ENCODE data around the gene YIF1A. TPM values are rescaled to one million over a fixed set of nuclear protein-coding genes. Genes with fewer than 3 reads are reported as not detected.
"Not testable (repeated sequence)": the region's sequence is repeated elsewhere in the genome, so short reads cannot be mapped to it uniquely, and the experiment has no call there.

Gene YIF1A
- total and polyA plus RNA-seq, 2 donors: 44.2 to 57.3 TPM

DNA sequence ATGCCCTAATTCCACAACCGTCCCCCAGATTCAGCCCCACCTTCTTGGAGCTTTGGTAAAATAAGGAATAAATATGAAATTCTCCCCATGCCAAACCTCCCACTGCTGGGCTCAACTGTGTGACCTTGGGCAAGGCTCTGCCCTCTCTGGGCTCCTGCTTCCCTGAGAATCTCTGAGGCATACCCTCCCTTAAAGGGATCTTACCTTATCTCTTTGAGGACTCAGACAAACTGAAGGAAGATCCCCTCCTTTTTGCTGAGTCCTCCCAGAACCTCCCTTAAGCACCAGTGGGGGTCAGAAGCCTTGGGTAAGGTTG lies 25.2 kb upstream of the YIF1A start:
- Histone ChIP-seq H3K27me3 (ENCODE audit: control insufficient read depth in 2 of 2, insufficient read depth in 1 of 2, low read length in 1 of 2) (peaks cover 0 to 6% of the 10 kb centered on the region in 2 donors), H3K36me3 (ENCODE audit: control insufficient read depth in 2 of 2, insufficient read depth in 2 of 2, low read length in 1 of 2) (no peaks in the 10 kb centered on the region), H3K9me3 (ENCODE audit: control insufficient read depth in 2 of 2, insufficient read depth in 1 of 2, low read length in 1 of 2) (peaks cover 0 to 14% of the 10 kb centered on the region in 2 donors), H3K4me1 (ENCODE audit: control insufficient read depth in 2 of 2, insufficient read depth in 2 of 2, low read length in 2 of 2) (peaks cover 40 to 78% of the 10 kb centered on the region in 2 donors), H3K27ac (ENCODE audit: low read depth in 1 of 2, low read length in 1 of 2) (peak overlapping the region in 1 of 2 donors; percentile 99), H3K4me3 (ENCODE audit: low read length in 2 of 2) (peak overlapping the region in 1 of 2 donors; percentile 50)
- DNase-seq (ENCODE audit: low read depth in 6 of 9, low spot score in 9 of 9): no peak
- 96% methylated on average over 1 of the region's 1 CpG for WGBS

DNA sequence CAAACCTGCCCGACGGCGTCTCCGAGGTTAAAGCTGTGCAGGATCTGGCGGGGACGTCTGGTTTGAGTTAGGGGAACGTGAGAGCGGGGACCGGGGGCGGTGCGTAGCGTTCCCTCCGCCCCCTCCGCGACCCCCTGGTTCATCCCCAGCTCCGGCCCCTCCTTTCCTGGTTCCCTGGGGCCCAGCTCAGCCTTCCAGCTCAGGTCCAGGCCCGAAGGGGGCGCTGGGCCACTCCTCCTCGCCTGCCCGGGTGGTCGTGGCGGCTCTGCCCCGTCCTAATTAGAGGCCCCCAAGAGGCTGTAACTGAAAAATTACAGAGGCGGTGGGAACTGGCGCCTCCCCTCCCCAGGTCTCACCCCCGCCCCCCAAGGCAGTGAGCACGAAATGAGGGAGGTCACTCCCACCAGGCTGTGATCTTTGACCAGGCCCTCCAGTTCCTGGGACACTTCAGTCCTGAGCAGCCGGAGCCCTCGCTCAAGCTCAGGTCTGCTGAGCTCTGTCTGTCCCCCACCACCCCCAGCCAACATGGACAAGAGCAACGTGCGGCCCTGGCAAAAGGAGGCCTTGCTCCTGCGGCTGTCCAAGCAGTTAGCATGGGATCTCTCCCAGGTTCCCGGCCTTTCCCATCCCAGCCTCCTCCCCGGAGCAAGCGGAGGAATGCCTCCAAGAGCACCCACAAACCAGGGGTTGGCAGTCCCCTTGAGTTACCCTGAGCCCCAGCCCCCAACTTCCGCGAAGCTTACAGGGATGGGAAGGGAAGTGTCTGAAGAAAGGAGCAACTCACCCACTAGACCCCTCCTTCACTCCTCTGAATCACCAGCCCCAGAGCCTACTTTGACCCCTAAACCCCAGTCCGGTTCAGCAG lies 24.6 kb upstream of the YIF1A start:
- Histone ChIP-seq H3K4me1 (ENCODE audit: control insufficient read depth in 2 of 2, insufficient read depth in 2 of 2, low read length in 2 of 2) (peaks cover 34 to 73% of the 10 kb centered on the region in 2 donors), H3K36me3 (ENCODE audit: control insufficient read depth in 2 of 2, insufficient read depth in 2 of 2, low read length in 1 of 2) (no peaks in the 10 kb centered on the region), H3K27ac (ENCODE audit: low read depth in 1 of 2, low read length in 1 of 2) (peak overlapping the region; percentile 97 to 99), H3K27me3 (ENCODE audit: control insufficient read depth in 2 of 2, insufficient read depth in 1 of 2, low read length in 1 of 2) (peaks cover 0 to 6% of the 10 kb centered on the region in 2 donors), H3K4me3 (ENCODE audit: low read length in 2 of 2) (peak overlapping the region; percentile 41 to 50), H3K9me3 (ENCODE audit: control insufficient read depth in 2 of 2, insufficient read depth in 1 of 2, low read length in 1 of 2) (peaks cover 0 to 14% of the 10 kb centered on the region in 2 donors)
- DNase-seq (ENCODE audit: low read depth in 6 of 9, low spot score in 9 of 9): peak in 2 of 9 donors; percentile 42 to 59
- WGBS: 70% methylated on average over 38 of the region's 38 CpGs

DNA sequence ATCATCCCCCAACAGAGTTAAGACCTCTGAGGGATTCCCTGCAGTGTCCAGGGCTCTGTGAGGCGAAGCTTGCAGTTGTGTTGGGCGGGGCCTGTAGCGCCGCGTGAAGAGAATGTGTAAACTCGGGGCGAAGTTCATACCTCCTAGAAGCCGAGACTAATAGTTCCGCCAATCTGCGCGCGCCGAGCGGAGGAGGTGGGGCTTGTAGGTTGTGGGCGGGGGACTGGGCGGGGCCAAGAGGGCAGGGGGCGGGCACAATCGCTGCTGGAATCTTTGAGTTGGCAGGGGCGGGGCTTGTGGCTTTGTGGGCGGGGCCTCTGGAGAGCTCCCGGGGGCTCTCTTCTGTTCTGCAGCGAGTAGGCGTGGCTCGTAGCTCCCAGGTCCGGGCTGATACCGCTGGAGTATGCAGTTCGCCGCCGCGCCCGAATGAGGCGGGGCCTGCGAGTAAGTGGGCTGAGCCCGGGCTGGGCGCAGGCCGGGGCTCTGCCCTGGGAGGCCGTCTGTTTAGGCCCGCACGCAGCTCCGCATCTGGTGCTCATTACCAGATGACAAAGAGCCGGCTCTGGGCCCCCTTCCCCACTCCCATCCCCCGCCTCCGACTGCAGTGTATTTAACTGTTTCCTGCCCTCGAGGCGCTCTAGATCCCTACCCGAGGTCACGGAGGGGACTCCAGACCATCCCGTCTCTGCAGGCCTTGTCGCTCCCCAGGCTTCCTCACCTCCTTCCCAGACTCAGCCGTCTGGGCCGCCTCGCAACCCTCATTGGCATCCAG lies 23.8 kb upstream of the YIF1A start:
- Histone ChIP-seq H3K27ac (ENCODE audit: low read depth in 1 of 2, low read length in 1 of 2) (peak overlapping the region; percentile 97 to 99), H3K27me3 (ENCODE audit: control insufficient read depth in 2 of 2, insufficient read depth in 1 of 2, low read length in 1 of 2) (peaks cover 0 to 6% of the 10 kb centered on the region in 2 donors), H3K36me3 (ENCODE audit: control insufficient read depth in 2 of 2, insufficient read depth in 2 of 2, low read length in 1 of 2) (no peaks in the 10 kb centered on the region), H3K4me1 (ENCODE audit: control insufficient read depth in 2 of 2, insufficient read depth in 2 of 2, low read length in 2 of 2) (peaks cover 27 to 64% of the 10 kb centered on the region in 2 donors), H3K4me3 (ENCODE audit: low read length in 2 of 2) (peak overlapping the region; percentile 58 to 61), H3K9me3 (ENCODE audit: control insufficient read depth in 2 of 2, insufficient read depth in 1 of 2, low read length in 1 of 2) (peaks cover 0 to 11% of the 10 kb centered on the region in 2 donors)
- peak; percentile 89 to 99 (median 97) for DNase-seq (ENCODE audit: low read depth in 6 of 9, low spot score in 9 of 9)
- 4% methylated on average over 52 of the region's 52 CpGs for WGBS

DNA sequence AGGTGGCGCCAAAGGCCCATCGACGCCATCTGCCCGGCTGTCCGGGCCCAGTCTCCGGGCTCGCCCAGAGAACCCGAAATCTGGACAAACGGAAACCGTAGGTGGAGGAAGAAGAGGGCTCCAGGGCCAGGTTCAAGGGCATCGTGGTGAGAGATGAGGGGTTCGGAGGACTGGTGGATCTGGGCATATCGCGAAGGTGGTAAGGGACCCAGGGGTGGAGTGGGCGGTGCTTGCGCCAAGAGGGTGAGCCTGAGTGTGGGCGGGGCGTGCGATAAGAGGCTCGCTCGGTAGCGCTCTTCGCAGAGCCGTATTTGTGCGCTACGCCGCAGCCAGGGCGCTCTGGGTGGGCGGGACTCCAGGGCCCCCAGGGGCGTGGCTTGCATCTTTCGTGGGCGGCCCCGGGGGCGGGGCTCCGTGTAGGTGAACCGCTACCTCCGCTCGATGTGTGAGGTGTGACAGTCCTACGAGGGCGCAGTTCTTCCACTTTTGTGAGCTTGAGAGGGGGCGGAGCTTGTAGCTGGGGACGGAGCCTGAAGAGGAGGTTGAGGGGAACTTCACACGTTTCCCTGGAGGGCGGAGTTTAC lies 23.1 kb upstream of the YIF1A start:
- Histone ChIP-seq H3K4me3 (ENCODE audit: low read length in 2 of 2) (peak overlapping the region; percentile 58 to 61), H3K27me3 (ENCODE audit: control insufficient read depth in 2 of 2, insufficient read depth in 1 of 2, low read length in 1 of 2) (peaks cover 0 to 6% of the 10 kb centered on the region in 2 donors), H3K9me3 (ENCODE audit: control insufficient read depth in 2 of 2, insufficient read depth in 1 of 2, low read length in 1 of 2) (peaks cover 0 to 11% of the 10 kb centered on the region in 2 donors), H3K27ac (ENCODE audit: low read depth in 1 of 2, low read length in 1 of 2) (peak overlapping the region; percentile 97 to 99), H3K4me1 (ENCODE audit: control insufficient read depth in 2 of 2, insufficient read depth in 2 of 2, low read length in 2 of 2) (peaks cover 24 to 58% of the 10 kb centered on the region in 2 donors), H3K36me3 (ENCODE audit: control insufficient read depth in 2 of 2, insufficient read depth in 2 of 2, low read length in 1 of 2) (no peaks in the 10 kb centered on the region)
- DNase-seq (ENCODE audit: low read depth in 6 of 9, low spot score in 9 of 9): peak; percentile 93 to 99 (median 97)
- WGBS: under 1% methylated on average over 44 of the region's 44 CpGs

DNA sequence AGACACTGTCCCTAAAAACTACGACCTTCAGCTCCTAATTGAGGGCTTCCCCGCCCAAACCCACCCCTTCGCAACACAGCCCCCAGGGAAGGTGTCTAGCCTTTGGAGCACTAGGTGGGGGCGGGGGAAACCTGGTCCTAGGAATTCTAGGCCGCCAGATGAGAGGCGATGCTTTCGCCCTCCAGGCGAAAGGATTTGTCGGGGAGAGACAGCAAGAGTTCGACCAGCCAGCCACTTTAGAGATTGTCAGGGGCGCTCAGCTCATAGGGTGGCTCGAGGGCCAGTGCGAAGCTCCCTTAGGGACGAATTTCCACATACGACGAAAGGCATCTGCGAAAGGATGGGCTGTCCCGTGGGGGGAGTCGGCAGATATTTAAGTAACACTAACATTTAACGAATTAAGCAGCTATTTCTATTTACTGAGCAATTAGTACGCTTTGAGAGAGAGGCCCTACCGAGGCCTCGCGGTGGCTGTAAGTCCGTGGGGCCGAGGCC lies 22.6 kb upstream of the YIF1A start:
- WGBS: 36% methylated on average over 26 of the region's 26 CpGs
- Histone ChIP-seq H3K4me1 (ENCODE audit: control insufficient read depth in 2 of 2, insufficient read depth in 2 of 2, low read length in 2 of 2) (peaks cover 20 to 53% of the 10 kb centered on the region in 2 donors), H3K27me3 (ENCODE audit: control insufficient read depth in 2 of 2, insufficient read depth in 1 of 2, low read length in 1 of 2) (peaks cover 0 to 6% of the 10 kb centered on the region in 2 donors), H3K27ac (ENCODE audit: low read depth in 1 of 2, low read length in 1 of 2) (peak overlapping the region; percentile 97 to 99), H3K4me3 (ENCODE audit: low read length in 2 of 2) (peak overlapping the region; percentile 58 to 61), H3K36me3 (ENCODE audit: control insufficient read depth in 2 of 2, insufficient read depth in 2 of 2, low read length in 1 of 2) (no peaks in the 10 kb centered on the region), H3K9me3 (ENCODE audit: control insufficient read depth in 2 of 2, insufficient read depth in 1 of 2, low read length in 1 of 2) (peaks cover 0 to 11% of the 10 kb centered on the region in 2 donors)
- DNase-seq (ENCODE audit: low read depth in 6 of 9, low spot score in 9 of 9): no peak

DNA sequence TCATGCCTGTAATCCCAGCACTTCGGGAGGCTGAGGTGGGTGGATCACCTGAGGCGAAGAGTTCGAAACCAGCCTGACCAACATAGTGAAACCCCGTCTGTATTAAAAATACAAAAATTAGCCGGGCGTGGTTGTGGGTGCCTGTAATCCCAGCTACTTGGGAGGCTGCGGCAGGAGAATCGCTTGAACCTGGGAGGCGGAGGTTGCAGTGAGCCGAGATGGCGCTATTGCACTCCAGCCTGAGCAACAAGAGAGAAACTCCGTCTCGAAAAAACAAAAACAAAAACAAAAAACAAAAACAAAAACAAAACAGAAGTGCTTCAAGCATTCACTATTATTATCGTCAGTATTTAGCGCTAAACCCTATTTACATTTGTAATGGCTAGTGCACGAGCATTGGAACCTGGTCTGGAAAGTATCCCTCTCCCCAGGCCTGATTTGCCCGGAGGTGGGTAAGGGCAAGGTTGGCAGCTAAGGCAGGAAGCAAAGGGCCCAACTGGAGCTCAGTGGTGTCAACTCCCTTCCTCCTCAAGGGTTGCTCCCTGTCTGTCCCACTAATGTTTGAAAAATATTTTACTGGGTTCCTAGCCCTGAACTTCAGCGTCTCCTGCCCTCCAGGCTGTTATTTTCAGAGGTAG lies 22.0 kb upstream of the YIF1A start:
- not testable (repeated sequence) for H3K27ac ChIP-seq (ENCODE audit: low read depth in 1 of 2, low read length in 1 of 2); H3K36me3 ChIP-seq (ENCODE audit: control insufficient read depth in 2 of 2, insufficient read depth in 2 of 2, low read length in 1 of 2); H3K4me3 ChIP-seq (ENCODE audit: low read length in 2 of 2); H3K9me3 ChIP-seq (ENCODE audit: control insufficient read depth in 2 of 2, insufficient read depth in 1 of 2, low read length in 1 of 2); H3K27me3 ChIP-seq (ENCODE audit: control insufficient read depth in 2 of 2, insufficient read depth in 1 of 2, low read length in 1 of 2); DNase-seq (ENCODE audit: low read depth in 6 of 9, low spot score in 9 of 9)
- 95% methylated on average over 18 of the region's 18 CpGs for WGBS
- H3K4me1 ChIP-seq (ENCODE audit: control insufficient read depth in 2 of 2, insufficient read depth in 2 of 2, low read length in 2 of 2): peaks cover 16 to 47% of the 10 kb centered on the region in 2 donors

DNA sequence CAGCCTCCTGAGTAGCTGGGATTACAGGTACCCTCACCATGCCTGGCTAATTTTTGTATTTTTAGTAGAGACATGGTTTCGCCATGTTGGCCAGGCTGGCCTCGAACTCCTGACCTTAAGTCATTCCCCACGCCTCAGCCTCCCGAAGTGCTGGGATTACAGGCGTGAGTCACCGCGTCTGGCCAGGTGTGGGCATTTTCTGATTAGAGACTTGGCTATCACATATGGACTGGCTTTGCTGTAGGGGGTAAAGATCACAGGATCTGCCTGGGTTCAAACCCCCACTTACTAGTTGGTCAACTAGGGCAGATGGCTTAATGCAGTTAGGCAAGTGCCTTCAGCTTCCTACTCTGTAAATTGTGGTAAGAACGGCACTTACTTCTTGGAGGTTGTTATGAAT lies 21.4 kb upstream of the YIF1A start:
- Histone ChIP-seq H3K4me3 (ENCODE audit: low read length in 2 of 2) (no peak overlapping the region), H3K36me3 (ENCODE audit: control insufficient read depth in 2 of 2, insufficient read depth in 2 of 2, low read length in 1 of 2) (no peaks in the 10 kb centered on the region), H3K4me1 (ENCODE audit: control insufficient read depth in 2 of 2, insufficient read depth in 2 of 2, low read length in 2 of 2) (peaks cover 16 to 41% of the 10 kb centered on the region in 2 donors), H3K27ac (ENCODE audit: low read depth in 1 of 2, low read length in 1 of 2) (no peak overlapping the region), H3K27me3 (ENCODE audit: control insufficient read depth in 2 of 2, insufficient read depth in 1 of 2, low read length in 1 of 2) (peaks cover 0 to 5% of the 10 kb centered on the region in 2 donors), H3K9me3 (ENCODE audit: control insufficient read depth in 2 of 2, insufficient read depth in 1 of 2, low read length in 1 of 2) (peaks cover 0 to 3% of the 10 kb centered on the region in 2 donors)
- DNase-seq (ENCODE audit: low read depth in 6 of 9, low spot score in 9 of 9): no peak
- WGBS: 95% methylated on average over 8 of the region's 8 CpGs

DNA sequence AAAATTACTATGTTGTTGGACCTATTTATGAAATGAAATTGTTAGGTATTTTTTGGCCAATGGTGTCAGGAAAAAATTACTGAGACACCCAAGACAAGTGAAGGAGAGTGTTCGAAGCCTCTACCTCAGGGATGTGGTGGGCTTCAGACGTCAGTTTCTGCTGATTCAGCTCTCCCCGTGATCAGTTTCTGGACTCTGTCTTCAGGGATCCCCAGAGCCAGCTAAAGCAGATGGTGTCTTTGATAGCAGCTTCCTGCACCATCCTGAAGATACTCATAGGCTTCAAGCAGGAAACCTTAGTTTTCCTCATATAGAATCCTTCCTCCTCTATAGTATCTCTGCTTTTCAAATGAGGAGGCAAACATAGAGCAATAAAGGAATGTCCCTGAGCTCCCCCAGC lies 20.5 kb upstream of the YIF1A start:
- WGBS: 67% methylated on average over 3 of the region's 3 CpGs

More for the DNA sequence above, 20.5 kb upstream of the YIF1A start:
- Histone ChIP-seq H3K36me3 (ENCODE audit: control insufficient read depth in 2 of 2, insufficient read depth in 2 of 2, low read length in 1 of 2) (no peaks in the 10 kb centered on the region), H3K4me1 (ENCODE audit: control insufficient read depth in 2 of 2, insufficient read depth in 2 of 2, low read length in 2 of 2) (peaks cover 16 to 33% of the 10 kb centered on the region in 2 donors), H3K27ac (ENCODE audit: low read depth in 1 of 2, low read length in 1 of 2) (no peak overlapping the region), H3K27me3 (ENCODE audit: control insufficient read depth in 2 of 2, insufficient read depth in 1 of 2, low read length in 1 of 2) (peaks cover 0 to 9% of the 10 kb centered on the region in 2 donors), H3K9me3 (ENCODE audit: control insufficient read depth in 2 of 2, insufficient read depth in 1 of 2, low read length in 1 of 2) (peaks cover 0 to 3% of the 10 kb centered on the region in 2 donors), H3K4me3 (ENCODE audit: low read length in 2 of 2) (no peak overlapping the region)
- no peak for DNase-seq (ENCODE audit: low read depth in 6 of 9, low spot score in 9 of 9)

Data from thymus (tissue), 11 donors.